Keratinocyte (primary cell): ENCODE measurements around the gene LCA5. TPM values are rescaled to one million over a fixed set of nuclear protein-coding genes. Genes with fewer than 3 reads are reported as not detected.
"Not testable (repeated sequence)": the region's sequence is repeated elsewhere in the genome, so short reads cannot be mapped to it uniquely, and the experiment has no call there.

ENCODE experiments used
- DNase-seq: peaks from one replicate; pipeline ENCODE4 v3.0.0-alpha.2; 2011; ENCODE audit warnings: low read depth, missing footprints, low spot score
- FAIRE-seq: peaks from 2 replicates; lab custom pipeline; 2011; peaks lifted over from hg19 to GRCh38; lab: Jason Lieb, UNC
- H2AFZ ChIP-seq: 2 replicates; pipeline ENCODE4 v1.6.0; 2012; ENCODE audit warnings: low read length, control low read depth, inconsistent platforms; ENCODE audit not compliant: control insufficient read depth
- H3K27ac ChIP-seq: 2 replicates; pipeline ENCODE4 v1.5.1; 2011; ENCODE audit warnings: low read length; ENCODE audit not compliant: control insufficient read depth, insufficient read depth
- H3K27me3 ChIP-seq: 3 replicates; pipeline ENCODE4 v1.6.0; 2011; ENCODE audit warnings: low read length; ENCODE audit not compliant: control insufficient read depth, insufficient read depth; ENCODE audit errors: extremely low read depth
- H3K36me3 ChIP-seq, 2 experiments: 2 replicates in 1 of 2; 3 replicates in 1 of 2; pipeline ENCODE4 v1.5.1; 2011; ENCODE audit warnings: low read length in 2 of 2, mild to moderate bottlenecking in 1 of 2; ENCODE audit not compliant: control insufficient read depth in 2 of 2, insufficient read depth in 2 of 2; ENCODE audit errors: extremely low read depth in 1 of 2
- H3K4me1 ChIP-seq: 3 replicates; pipeline ENCODE4 v1.5.1; 2011; ENCODE audit warnings: low read length; ENCODE audit not compliant: control insufficient read depth, insufficient read depth; ENCODE audit errors: extremely low read depth
- H3K4me2 ChIP-seq: 3 replicates; pipeline ENCODE4 v1.6.0; 2011; ENCODE audit warnings: low read depth, low read length; ENCODE audit not compliant: control insufficient read depth, insufficient read depth; ENCODE audit errors: extremely low read depth
- H3K4me3 ChIP-seq, 3 experiments: fragments of 200-600 bp in 1 of 3; sonication (generic) in 1 of 3; 2 replicates in 2 of 3; 3 replicates in 1 of 3; pipeline ENCODE4 v1.5.1; 2011 to 2016; ENCODE audit warnings: low read length in 3 of 3, mild to moderate bottlenecking in 3 of 3, control low read depth in 2 of 3, inconsistent platforms in 1 of 3, low read depth in 1 of 3, mixed read lengths in 1 of 3, mixed run types in 1 of 3, moderate library complexity in 1 of 3; ENCODE audit not compliant: control insufficient read depth in 2 of 3, insufficient read depth in 2 of 3; ENCODE audit errors: extremely low read depth in 1 of 3
- H3K79me2 ChIP-seq: 2 replicates; pipeline ENCODE4 v1.6.0; 2012; ENCODE audit warnings: low read length; ENCODE audit not compliant: control insufficient read depth, insufficient read depth
- H3K9ac ChIP-seq: 3 replicates; pipeline ENCODE4 v1.6.0; 2011; ENCODE audit warnings: low read length; ENCODE audit not compliant: control insufficient read depth, insufficient read depth; ENCODE audit errors: extremely low read depth
- H3K9me1 ChIP-seq: 3 replicates; pipeline ENCODE4 v1.6.0; 2011; ENCODE audit warnings: low read length; ENCODE audit not compliant: control insufficient read depth, insufficient read depth; ENCODE audit errors: extremely low read depth
- H3K9me3 ChIP-seq: 2 replicates; pipeline ENCODE4 v1.5.1; 2012; ENCODE audit warnings: low read depth, low read length; ENCODE audit not compliant: control insufficient read depth
- H4K20me1 ChIP-seq: 3 replicates; pipeline ENCODE4 v1.6.0; 2011; ENCODE audit warnings: low read length; ENCODE audit not compliant: control insufficient read depth, insufficient read depth; ENCODE audit errors: extremely low read depth
- CTCF ChIP-seq, 3 experiments: IDR thresholded peaks in 1 of 3; conservative IDR thresholded peaks in 1 of 3; optimal IDR thresholded peaks in 1 of 3; 2 replicates in 2 of 3; 3 replicates in 1 of 3; pipeline versions ENCODE3 to v1.5.1; 2011; ENCODE audit warnings: low read length in 3 of 3, mild to moderate bottlenecking in 3 of 3, moderate library complexity in 2 of 3, control low read depth in 1 of 3, inconsistent platforms in 1 of 3; ENCODE audit not compliant: insufficient read depth in 2 of 3; ENCODE audit errors: extremely low read depth in 1 of 3
- EZH2 ChIP-seq: IDR thresholded peaks from one replicate; pipeline ENCODE4 v1.6.1; 2012; ENCODE audit warnings: inconsistent platforms, mild to moderate bottlenecking, low read length, moderate library complexity
- dilution Hi-C: fragments of 300-500 bp; cut with MboI; formaldehyde crosslinking; loops from one replicate; pipeline ENCODE4 v1.7.0; 2020; ENCODE audit warnings: low sequenced_read_pairs; ENCODE audit not compliant: extremely low pct_ligation_motif_present
- polyA plus RNA-seq, 5 experiments: library from polyadenylated mRNA; depleted of rRNA in 3 of 5; stranded (reverse) in 3 of 5; stranded (forward) in 1 of 5; unstranded in 1 of 5; fragments of >200 nt; gene quantifications; 1 replicate in 1 of 5; 2 replicates in 3 of 5; 3 replicates in 1 of 5; pipeline versions ENCODE4 v1.2.1 to v1.2.3, GENCODE V29; 2011 to 2012; ENCODE audit warnings: missing spikeins in 2 of 5, low read depth in 1 of 5, low replicate concordance in 1 of 5

LCA5 gene
- polyA plus RNA-seq, 1 donor (not counting 4 experiments of a cell fraction or from before 2014, with no cell fraction given) = 1.6 TPM

GRCh38 chr6:79584332-79584731, 47.1 kb upstream of the LCA5 start:
- dilution Hi-C loops = no loop called here
- H3K9me3 ChIP-seq = no peaks in the 10 kb centered on the region
- H3K27me3 ChIP-seq = no peaks in the 10 kb centered on the region
- H3K36me3 ChIP-seq = no peaks in the 10 kb centered on the region
- no peaks in the 10 kb centered on the region for H3K79me2 ChIP-seq
- DNase-seq (no peak), FAIRE-seq (no peak)
- no peaks in the 10 kb centered on the region for H4K20me1 ChIP-seq
- no peak overlapping the region for H3K27ac ChIP-seq
- H3K9me1 ChIP-seq = no peaks in the 10 kb centered on the region
- no peak overlapping the region for H2AFZ ChIP-seq
- no peaks in the 10 kb centered on the region for H3K4me1 ChIP-seq
- H3K4me2 ChIP-seq = no peak overlapping the region
- TF ChIP-seq EZH2 (no peak), CTCF (optimal IDR thresholded peaks at IDR 0.05 in 1 of 3, IDR thresholded peaks at IDR 0.05 in 1 of 3, conservative IDR thresholded peaks at IDR 0.05 in 1 of 3; ENCODE audit: extremely low read depth in 1 of 3, insufficient read depth in 2 of 3, low read length in 3 of 3) (no peak)
- no peak overlapping the region for H3K4me3 ChIP-seq
- no peak overlapping the region for H3K9ac ChIP-seq

- H3K4me1 ChIP-seq, H4K20me1 ChIP-seq, dilution Hi-C loops, H3K27ac ChIP-seq, H3K36me3 ChIP-seq, H3K79me2 ChIP-seq, FAIRE-seq, H3K4me2 ChIP-seq, H3K9ac ChIP-seq, H3K4me3 ChIP-seq, H3K9me1 ChIP-seq, DNase-seq, H2AFZ ChIP-seq, H3K9me3 ChIP-seq, H3K27me3 ChIP-seq: not testable (repeated sequence)
Observed at GRCh38 chr6:79577926-79578325, 40.7 kb upstream of the LCA5 start.

- no peak overlapping the region for H3K9ac ChIP-seq
- H4K20me1 ChIP-seq = no peaks in the 10 kb centered on the region
- DNase-seq = no peak
- dilution Hi-C loops = no loop called here
- H3K4me3 ChIP-seq = no peak overlapping the region
- H3K79me2 ChIP-seq = no peaks in the 10 kb centered on the region
- no peaks in the 10 kb centered on the region for H3K9me1 ChIP-seq
- H3K36me3 ChIP-seq = no peaks in the 10 kb centered on the region
- FAIRE-seq = peak; percentile 61
- H3K27me3 ChIP-seq = no peaks in the 10 kb centered on the region
- TF ChIP-seq EZH2 = no peak
- TF ChIP-seq CTCF (optimal IDR thresholded peaks at IDR 0.05 in 1 of 3, IDR thresholded peaks at IDR 0.05 in 1 of 3, conservative IDR thresholded peaks at IDR 0.05 in 1 of 3; ENCODE audit: extremely low read depth in 1 of 3, insufficient read depth in 2 of 3, low read length in 3 of 3) = no peak
- no peaks in the 10 kb centered on the region for H3K9me3 ChIP-seq
- H3K4me1 ChIP-seq = peaks cover 18% of the 10 kb centered on the region
- no peak overlapping the region for H2AFZ ChIP-seq
- H3K4me2 ChIP-seq = no peak overlapping the region
- no peak overlapping the region for H3K27ac ChIP-seq
Observed at GRCh38 chr6:79574630-79575225, 37.5 kb upstream of the LCA5 start.
